ENCODE measurements around the gene DISC1. TPM values are rescaled to one million over a fixed set of nuclear protein-coding genes. Genes with fewer than 3 reads are reported as not detected.
A peak's percentile ranks its signal among the peaks of the same experiment; 100 is the strongest.
"Not testable (repeated sequence)": the region's sequence is repeated elsewhere in the genome, so short reads cannot be mapped to it uniquely, and the experiment has no call there.

Gene DISC1
- total RNA-seq, result 10 to 100 TPM in 1 of 2 donors, 1 to 10 TPM in 1; 7.9 to 10.9 TPM
- long read RNA-seq, donor 1, partial matches to known transcripts, result 0 of 1 reads
- long read RNA-seq, donor 1, other reads (novel, unspliced or antisense), result 1 of 1 reads
- long read RNA-seq, donor 2, partial matches to known transcripts, result 1 of 2 reads
- long read RNA-seq, donor 2, other reads (novel, unspliced or antisense), result 1 of 2 reads

GRCh38 chr1:231626535-231626950, at the start of gene DISC1:
Gene DISC1, plus strand, starts transcription at chr1:231626790. Its CDS starts 78 bp downstream, at chr1:231626868.
- DNase-seq (ENCODE audit: low spot score), result peak; percentile 95
- intact Hi-C loops (cut with DNase I), result no loop called here

- DNase-seq (ENCODE audit: low spot score), result no peak
- intact Hi-C loops (cut with DNase I), result no loop called here
These were observed 49.5 kb upstream of the DISC1 start for GRCh38 chr1:231576804-231577718.

GRCh38 chr1:231580874-231581273, 45.7 kb upstream of the DISC1 start:
- no peak for DNase-seq (ENCODE audit: low spot score)
- intact Hi-C loops (cut with DNase I), result no loop called here

- intact Hi-C loops (cut with DNase I), result no loop called here
- DNase-seq (ENCODE audit: low spot score), result no peak
These were observed 44.7 kb upstream of the DISC1 start for GRCh38 chr1:231581859-231582258.

GRCh38 chr1:231583376-231583775, 43.2 kb upstream of the DISC1 start:
- intact Hi-C loops (cut with DNase I), result no loop called here
- DNase-seq (ENCODE audit: low spot score), result no peak

GRCh38 chr1:231584117-231584516, 42.5 kb upstream of the DISC1 start:
- intact Hi-C loops (cut with DNase I), result no loop called here
- no peak for DNase-seq (ENCODE audit: low spot score)

- intact Hi-C loops (cut with DNase I), result no loop called here
- DNase-seq (ENCODE audit: low spot score), result no peak
These were observed 41.7 kb upstream of the DISC1 start for GRCh38 chr1:231584921-231585320.

- intact Hi-C loops (cut with DNase I), result loop anchor here in 1 of 2 donors (10.0 kb wide), 1 partner anchor 216 kb away; no protein-coding TSS in a partner anchor
- DNase-seq (ENCODE audit: low spot score), result no peak
These were observed 36.0 kb upstream of the DISC1 start for GRCh38 chr1:231590453-231591198.

GRCh38 chr1:231591466-231591865, 35.1 kb upstream of the DISC1 start:
- no peak for DNase-seq (ENCODE audit: low spot score)
- intact Hi-C loops (cut with DNase I), result loop anchor here in 1 of 2 donors (10.0 kb wide), 1 partner anchor 217 kb away; no protein-coding TSS in a partner anchor

- intact Hi-C loops (cut with DNase I), result loop anchor here in 1 of 2 donors (10.0 kb wide), 1 partner anchor 218 kb away; no protein-coding TSS in a partner anchor
- no peak for DNase-seq (ENCODE audit: low spot score)
These were observed 33.8 kb upstream of the DISC1 start for GRCh38 chr1:231592809-231593208.

- DNase-seq (ENCODE audit: low spot score), result not testable (repeated sequence)
- intact Hi-C loops (cut with DNase I), result loop anchor here in 1 of 2 donors (10.0 kb wide), 1 partner anchor 218 kb away; no protein-coding TSS in a partner anchor
These were observed 33.3 kb upstream of the DISC1 start for GRCh38 chr1:231593264-231593663.

- no peak for DNase-seq (ENCODE audit: low spot score)
- intact Hi-C loops (cut with DNase I), result loop anchor here in 1 of 2 donors (10.0 kb wide), 1 partner anchor 219 kb away; no protein-coding TSS in a partner anchor
These were observed 32.5 kb upstream of the DISC1 start for GRCh38 chr1:231594123-231594522.

GRCh38 chr1:231594749-231595148, 31.8 kb upstream of the DISC1 start:
- no peak for DNase-seq (ENCODE audit: low spot score)

GRCh38 chr1:231596337-231596791, 30.2 kb upstream of the DISC1 start:
- intact Hi-C loops (cut with DNase I), result loop anchor here (5.0 to 10.0 kb wide), 2 partner anchors 222 to 234 kb away; no protein-coding TSS in a partner anchor
- DNase-seq (ENCODE audit: low spot score), result no peak

More at GRCh38 chr1:231594749-231595148, 31.8 kb upstream of the DISC1 start:
- intact Hi-C loops (cut with DNase I), result loop anchor here (5.0 to 10.0 kb wide), 2 partner anchors 220 to 232 kb away; no protein-coding TSS in a partner anchor

GRCh38 chr1:231597971-231598370, 28.6 kb upstream of the DISC1 start:
- intact Hi-C loops (cut with DNase I), result loop anchor here (5.0 to 10.0 kb wide), 2 partner anchors 223 to 236 kb away; no protein-coding TSS in a partner anchor
- DNase-seq (ENCODE audit: low spot score), result no peak

GRCh38 chr1:231600458-231600976, 26.1 kb upstream of the DISC1 start:
- no peak for DNase-seq (ENCODE audit: low spot score)
- intact Hi-C loops (cut with DNase I), result loop anchor here in 1 of 2 donors (10.0 kb wide), 1 partner anchor 246 kb away; no protein-coding TSS in a partner anchor

- intact Hi-C loops (cut with DNase I), result loop anchor here in 1 of 2 donors (10.0 kb wide), 1 partner anchor 247 kb away; no protein-coding TSS in a partner anchor
- DNase-seq (ENCODE audit: low spot score), result no peak
These were observed 24.5 kb upstream of the DISC1 start for GRCh38 chr1:231601824-231602672.

GRCh38 chr1:231602673-231602984, 24.0 kb upstream of the DISC1 start:
- intact Hi-C loops (cut with DNase I), result loop anchor here in 1 of 2 donors (10.0 kb wide), 1 partner anchor 248 kb away; no protein-coding TSS in a partner anchor
- DNase-seq (ENCODE audit: low spot score), result no peak

Data from posterior vena cava (tissue), 2 donors.